Natural killer cell (primary cell): ENCODE results near the gene PCDH9. TPM values are rescaled to one million over a fixed set of nuclear protein-coding genes. Genes with fewer than 3 reads are reported as not detected.

Experiments used
- ATAC-seq, 3 donors: fragments of 150-1000 bp in 2 of 3; fragments of 200-7000 bp in 1 of 3; cut with Tn5 transposase; 1 replicate in 1 of 3; 2 replicates in 2 of 3; pipeline ENCODE4 v1.10.0; 2021; ENCODE audit warnings: mild to moderate bottlenecking in 2 of 3, moderate library complexity in 2 of 3
- DNase-seq, 2 donors: peaks; one replicate each; pipeline versions ENCODE4 v3.0.0 to v3.0.0-alpha.2; 2013 to 2021; ENCODE audit warnings: mixed read lengths in 1 of 2
- H3K27ac ChIP-seq: one replicate; pipeline ENCODE4 v1.5.1; 2013; ENCODE audit warnings: mild to moderate bottlenecking, low read length
- H3K27me3 ChIP-seq: one replicate; pipeline ENCODE4 v1.6.1; 2013; ENCODE audit warnings: low read length; ENCODE audit not compliant: control insufficient read depth, insufficient read depth
- H3K36me3 ChIP-seq: one replicate; pipeline ENCODE4 v1.6.1; 2013; ENCODE audit warnings: low read length; ENCODE audit not compliant: control insufficient read depth, insufficient read depth
- H3K4me1 ChIP-seq: one replicate; pipeline ENCODE4 v1.6.1; 2013; ENCODE audit warnings: low read length; ENCODE audit not compliant: control insufficient read depth, insufficient read depth
- H3K4me3 ChIP-seq: one replicate; pipeline ENCODE4 v1.5.1; 2013; ENCODE audit warnings: low read length
- H3K9me3 ChIP-seq: one replicate; pipeline ENCODE4 v1.6.1; 2013; ENCODE audit warnings: low read length; ENCODE audit not compliant: control insufficient read depth, insufficient read depth
- H3K27ac Mint-ChIP-seq, 2 donors: one replicate each; pipeline ENCODE4 v1.8.0; 2022; ENCODE audit warnings: mild to moderate bottlenecking in 2 of 2, mixed read lengths in 2 of 2, moderate library complexity in 1 of 2
- H3K27me3 Mint-ChIP-seq, 2 donors: one replicate each; pipeline ENCODE4 v1.8.0; 2022; ENCODE audit warnings: low read depth in 2 of 2, mixed read lengths in 2 of 2
- H3K36me3 Mint-ChIP-seq: one replicate; pipeline ENCODE4 v1.8.0; 2022; ENCODE audit warnings: mixed read lengths
- H3K4me1 Mint-ChIP-seq, 2 donors: one replicate each; pipeline ENCODE4 v1.8.0; 2022; ENCODE audit warnings: mixed read lengths in 2 of 2
- H3K4me3 Mint-ChIP-seq: one replicate; pipeline ENCODE4 v1.8.0; 2022; ENCODE audit warnings: mild to moderate bottlenecking, moderate library complexity, mixed read lengths
- H3K9me3 Mint-ChIP-seq, 2 donors: one replicate each; pipeline ENCODE4 v1.8.0; 2022; ENCODE audit warnings: mixed read lengths in 2 of 2
- CTCF ChIP-seq: fragments of 200-600 bp; IDR thresholded peaks from one replicate; pipeline ENCODE4 v1.8.0; 2022; ENCODE audit warnings: antibody characterized with exemption
- WGBS: methylation state at CpG from one replicate; pipeline ENCODE4 v1.1.7; 2013; ENCODE audit warnings: missing lambda C conversion rate; ENCODE audit not compliant: insufficient coverage; 5-methylcytosine and 5-hydroxymethylcytosine counted together
- intact Hi-C: fragments of 100-400 bp; cut with micrococcal nuclease; formaldehyde crosslinking; loops from one replicate; pipeline ENCODE4 v1.14.2; 2022
- total RNA-seq, 4 donors: library from RNA; stranded (reverse); fragments of 120-200 nt in 1 of 4; gene quantifications; one replicate each; pipeline versions ENCODE4 v1.2.3 to v1.2.4, GENCODE V29; 2013 to 2022

Gene PCDH9
- total RNA-seq, 3 donors from 2014 or later (not counting 1 experiment from before 2014, with no cell fraction given): 0.43 to 1.5 (median 0.68) TPM

GRCh38 chr13:67145950-67146349, 84.2 kb downstream of the PCDH9 start:
- Mint-ChIP-seq H3K27ac (no peak overlapping the region), H3K4me3 (no peak overlapping the region), H3K27me3 (no peaks in the 10 kb centered on the region), H3K9me3 (no peaks in the 10 kb centered on the region), H3K4me1 (no peaks in the 10 kb centered on the region), H3K36me3 (no peaks in the 10 kb centered on the region)
- Histone ChIP-seq H3K4me1 (no peaks in the 10 kb centered on the region), H3K9me3 (no peaks in the 10 kb centered on the region), H3K27me3 (no peaks in the 10 kb centered on the region), H3K36me3 (no peaks in the 10 kb centered on the region), H3K27ac (no peak overlapping the region), H3K4me3 (no peak overlapping the region)
- intact Hi-C loops: no loop called here
- 60% methylated on average over 1 of the region's 1 CpG for WGBS
- ATAC-seq: no peak
- DNase-seq: no peak
- TF ChIP-seq CTCF: no peak

- Histone ChIP-seq H3K36me3 (no peaks in the 10 kb centered on the region), H3K27me3 (no peaks in the 10 kb centered on the region), H3K9me3 (no peaks in the 10 kb centered on the region), H3K27ac (no peak overlapping the region), H3K4me1 (no peaks in the 10 kb centered on the region), H3K4me3 (no peak overlapping the region)
- Mint-ChIP-seq H3K4me1 (no peaks in the 10 kb centered on the region), H3K27me3 (no peaks in the 10 kb centered on the region), H3K36me3 (no peaks in the 10 kb centered on the region), H3K9me3 (no peaks in the 10 kb centered on the region), H3K4me3 (no peak overlapping the region), H3K27ac (no peak overlapping the region)
- WGBS: 100% methylated on average over 2 of the region's 4 CpGs
- no peak for DNase-seq
- intact Hi-C loops: no loop called here
- no peak for ATAC-seq
- TF ChIP-seq CTCF: no peak
Measured at GRCh38 chr13:67143544-67144115, 86.5 kb downstream of the PCDH9 start.

- Mint-ChIP-seq H3K27me3 (no peaks in the 10 kb centered on the region), H3K27ac (no peak overlapping the region), H3K4me3 (no peak overlapping the region), H3K9me3 (no peaks in the 10 kb centered on the region), H3K4me1 (no peaks in the 10 kb centered on the region), H3K36me3 (no peaks in the 10 kb centered on the region)
- no peak for TF ChIP-seq CTCF
- no peaks in the 10 kb centered on the region for H3K4me1 ChIP-seq
- no peaks in the 10 kb centered on the region for H3K9me3 ChIP-seq
- H3K27ac ChIP-seq: no peak overlapping the region
- WGBS: 100% methylated on average over 1 of the region's 2 CpGs
- no peak overlapping the region for H3K4me3 ChIP-seq
- no peak for DNase-seq
- ATAC-seq: no peak
- H3K36me3 ChIP-seq: no peaks in the 10 kb centered on the region
- intact Hi-C loops: no loop called here
- H3K27me3 ChIP-seq: no peaks in the 10 kb centered on the region
Measured at GRCh38 chr13:67140006-67140405, 90.1 kb downstream of the PCDH9 start.

- Mint-ChIP-seq H3K27ac (no peak overlapping the region), H3K9me3 (no peaks in the 10 kb centered on the region), H3K4me1 (peaks cover 2% of the 10 kb centered on the region in 2 donors), H3K27me3 (no peaks in the 10 kb centered on the region), H3K4me3 (no peak overlapping the region), H3K36me3 (no peaks in the 10 kb centered on the region)
- H3K27me3 ChIP-seq: no peaks in the 10 kb centered on the region
- DNase-seq: no peak
- H3K9me3 ChIP-seq: no peaks in the 10 kb centered on the region
- no peaks in the 10 kb centered on the region for H3K4me1 ChIP-seq
- H3K4me3 ChIP-seq: no peak overlapping the region
- intact Hi-C loops: no loop called here
- no peak for ATAC-seq
- no peaks in the 10 kb centered on the region for H3K36me3 ChIP-seq
- TF ChIP-seq CTCF: no peak
- WGBS: 87% methylated on average over 3 of the region's 4 CpGs
- H3K27ac ChIP-seq: no peak overlapping the region
Measured at GRCh38 chr13:67139551-67139950, 90.6 kb downstream of the PCDH9 start.
